Endodermal cell (in vitro differentiated cells): ENCODE measurements around the gene COL28A1. TPM values are rescaled to one million over a fixed set of nuclear protein-coding genes. Genes with fewer than 3 reads are reported as not detected.

ENCODE experiments used
- DNase-seq: peaks from one replicate; pipeline ENCODE4 v3.0.0-alpha.2; 2017
- H3K27ac ChIP-seq: 2 replicates; pipeline ENCODE4 v1.5.1; 2013; ENCODE audit warnings: mild to moderate bottlenecking, low read depth, low read length, moderate library complexity
- H3K27me3 ChIP-seq: 2 replicates; pipeline ENCODE4 v1.6.1; 2013; ENCODE audit warnings: mild to moderate bottlenecking, low read length, moderate library complexity; ENCODE audit not compliant: insufficient read depth, control insufficient read depth, poor library complexity, severe bottlenecking
- H3K36me3 ChIP-seq: 2 replicates; pipeline ENCODE4 v1.7.0; 2013; ENCODE audit warnings: mild to moderate bottlenecking, low read length, moderate library complexity; ENCODE audit not compliant: control insufficient read depth, insufficient read depth
- H3K4me1 ChIP-seq: one replicate; pipeline ENCODE4 v1.7.0; 2013; ENCODE audit warnings: low read length; ENCODE audit not compliant: control insufficient read depth, insufficient read depth
- H3K4me3 ChIP-seq: 2 replicates; pipeline ENCODE4 v1.5.1; 2013; ENCODE audit warnings: mild to moderate bottlenecking, low read length, moderate library complexity
- H3K9ac ChIP-seq: 2 replicates; pipeline ENCODE4 v1.6.1; 2013; ENCODE audit warnings: mild to moderate bottlenecking, low read length, moderate library complexity; ENCODE audit not compliant: poor library complexity, severe bottlenecking; ENCODE audit errors: extremely low read depth
- H3K9me3 ChIP-seq: 2 replicates; pipeline ENCODE4 v1.6.1; 2013; ENCODE audit warnings: mild to moderate bottlenecking, low read length, moderate library complexity; ENCODE audit not compliant: control insufficient read depth
- H3K27ac Mint-ChIP-seq: 2 replicates; pipeline ENCODE4 v1.8.0; 2020; ENCODE audit warnings: mixed read lengths
- H3K27me3 Mint-ChIP-seq: 2 replicates; pipeline ENCODE4 v1.8.0; 2021; ENCODE audit warnings: mild to moderate bottlenecking, mixed read lengths; ENCODE audit not compliant: insufficient read depth
- H3K36me3 Mint-ChIP-seq: 2 replicates; pipeline ENCODE4 v1.8.0; 2020; ENCODE audit warnings: low read depth, mixed read lengths
- H3K4me1 Mint-ChIP-seq: 2 replicates; pipeline ENCODE4 v1.8.0; 2020; ENCODE audit warnings: mixed read lengths
- H3K4me3 Mint-ChIP-seq: 2 replicates; pipeline ENCODE4 v1.8.0; 2020; ENCODE audit warnings: mild to moderate bottlenecking, moderate library complexity, mixed read lengths
- H3K9me3 Mint-ChIP-seq: 2 replicates; pipeline ENCODE4 v1.8.0; 2020; ENCODE audit warnings: mild to moderate bottlenecking, mixed read lengths
- CTCF ChIP-seq: fragments of 200-600 bp; sonication (generic); conservative IDR thresholded peaks from 2 replicates; pipeline ENCODE4 v1.5.0; 2021; ENCODE audit warnings: antibody characterized with exemption, mild to moderate bottlenecking
- WGBS, 2 experiments: methylation state at CpG; one replicate each; pipeline versions ENCODE4 v1.1.5 to v1.1.7; 2013; ENCODE audit warnings: missing lambda C conversion rate in 2 of 2, mixed read lengths in 1 of 2; ENCODE audit not compliant: insufficient coverage in 1 of 2, insufficient read length in 1 of 2; 5-methylcytosine and 5-hydroxymethylcytosine counted together
- total RNA-seq, 2 donors: library from RNA; stranded (reverse); fragmentation: NEBNext Ultra II Directional in 1 of 2; extraction: Animal tissue kit (Norgen Biotek cat#: 25700) in 1 of 2; gene quantifications; 2 replicates in 1 of 2; 3 replicates in 1 of 2; pipeline ENCODE4 v1.2.1, GENCODE V29; 2021

Gene COL28A1
- total RNA-seq, 2 donors from 2014 or later, result 0.44 to 1.2 TPM

GRCh38 chr7:7349156-7349555 is 186.5 kb downstream of the COL28A1 start:
- Mint-ChIP-seq H3K4me1 (peaks cover 17% of the 10 kb centered on the region), H3K4me3 (no peak overlapping the region), H3K9me3 (peaks cover 8% of the 10 kb centered on the region), H3K27me3 (no peaks in the 10 kb centered on the region), H3K36me3 (peaks cover 3% of the 10 kb centered on the region), H3K27ac (no peak overlapping the region)
- Histone ChIP-seq H3K4me3 (no peak overlapping the region), H3K27ac (no peak overlapping the region), H3K27me3 (no peaks in the 10 kb centered on the region), H3K9me3 (peaks cover 16% of the 10 kb centered on the region), H3K4me1 (no peaks in the 10 kb centered on the region), H3K9ac (no peak overlapping the region), H3K36me3 (no peaks in the 10 kb centered on the region)
- 94 to 97% methylated on average over 2 of the region's 2 CpGs for WGBS, 2 experiments
- DNase-seq, result no peak
- TF ChIP-seq CTCF, result no peak

GRCh38 chr7:7347045-7347444 is 188.6 kb downstream of the COL28A1 start:
- H3K27ac ChIP-seq, result no peak overlapping the region

DNA sequence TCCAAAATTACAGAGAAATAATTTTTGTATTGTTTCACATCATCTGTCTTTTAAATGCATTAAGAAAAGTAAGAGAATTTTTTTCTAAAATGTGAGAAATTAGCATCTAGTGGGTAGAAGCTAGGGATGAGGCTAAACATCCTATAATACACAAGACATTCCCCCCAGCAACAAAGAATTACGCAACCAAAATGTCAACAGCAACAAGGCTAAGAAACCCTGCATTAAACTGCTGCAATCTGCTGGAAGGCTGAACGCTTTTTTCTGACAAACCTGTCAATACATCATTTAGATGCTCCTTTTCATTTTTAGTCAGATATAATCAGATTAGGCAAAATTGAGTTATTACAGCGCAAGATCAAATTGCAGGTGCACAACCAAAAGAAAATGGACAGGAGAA is 191.1 kb downstream of the COL28A1 start:
- Mint-ChIP-seq H3K9me3 (no peaks in the 10 kb centered on the region), H3K4me3 (no peak overlapping the region), H3K36me3 (no peaks in the 10 kb centered on the region), H3K27me3 (no peaks in the 10 kb centered on the region), H3K4me1 (peaks cover 8% of the 10 kb centered on the region), H3K27ac (no peak overlapping the region)
- H3K4me3 ChIP-seq, result no peak overlapping the region
- no peak for TF ChIP-seq CTCF
- no peak overlapping the region for H3K27ac ChIP-seq
- H3K9ac ChIP-seq, result no peak overlapping the region
- H3K27me3 ChIP-seq, result no peaks in the 10 kb centered on the region
- no peaks in the 10 kb centered on the region for H3K4me1 ChIP-seq
- no peak for DNase-seq
- no peaks in the 10 kb centered on the region for H3K9me3 ChIP-seq
- 83 to 90% methylated on average over 1 to 3 of the region's 3 CpGs for WGBS, 2 experiments
- H3K36me3 ChIP-seq, result no peaks in the 10 kb centered on the region

More at GRCh38 chr7:7347045-7347444, 188.6 kb downstream of the COL28A1 start:
- Mint-ChIP-seq H3K27me3 (no peaks in the 10 kb centered on the region), H3K27ac (no peak overlapping the region), H3K36me3 (peaks cover 3% of the 10 kb centered on the region), H3K9me3 (peaks cover 7% of the 10 kb centered on the region), H3K4me1 (peaks cover 8% of the 10 kb centered on the region), H3K4me3 (no peak overlapping the region)
- DNase-seq, result no peak
- H3K9ac ChIP-seq, result no peak overlapping the region
- H3K27me3 ChIP-seq, result no peaks in the 10 kb centered on the region
- H3K4me3 ChIP-seq, result no peak overlapping the region
- H3K9me3 ChIP-seq, result peaks cover 10% of the 10 kb centered on the region
- H3K36me3 ChIP-seq, result no peaks in the 10 kb centered on the region
- no peaks in the 10 kb centered on the region for H3K4me1 ChIP-seq
- TF ChIP-seq CTCF, result no peak
